Measurements from ENCODE around the gene RAB11FIP3.
A peak's percentile ranks its signal among the peaks of the same experiment; 100 is the strongest.

The RAB11FIP3 gene

DNA sequence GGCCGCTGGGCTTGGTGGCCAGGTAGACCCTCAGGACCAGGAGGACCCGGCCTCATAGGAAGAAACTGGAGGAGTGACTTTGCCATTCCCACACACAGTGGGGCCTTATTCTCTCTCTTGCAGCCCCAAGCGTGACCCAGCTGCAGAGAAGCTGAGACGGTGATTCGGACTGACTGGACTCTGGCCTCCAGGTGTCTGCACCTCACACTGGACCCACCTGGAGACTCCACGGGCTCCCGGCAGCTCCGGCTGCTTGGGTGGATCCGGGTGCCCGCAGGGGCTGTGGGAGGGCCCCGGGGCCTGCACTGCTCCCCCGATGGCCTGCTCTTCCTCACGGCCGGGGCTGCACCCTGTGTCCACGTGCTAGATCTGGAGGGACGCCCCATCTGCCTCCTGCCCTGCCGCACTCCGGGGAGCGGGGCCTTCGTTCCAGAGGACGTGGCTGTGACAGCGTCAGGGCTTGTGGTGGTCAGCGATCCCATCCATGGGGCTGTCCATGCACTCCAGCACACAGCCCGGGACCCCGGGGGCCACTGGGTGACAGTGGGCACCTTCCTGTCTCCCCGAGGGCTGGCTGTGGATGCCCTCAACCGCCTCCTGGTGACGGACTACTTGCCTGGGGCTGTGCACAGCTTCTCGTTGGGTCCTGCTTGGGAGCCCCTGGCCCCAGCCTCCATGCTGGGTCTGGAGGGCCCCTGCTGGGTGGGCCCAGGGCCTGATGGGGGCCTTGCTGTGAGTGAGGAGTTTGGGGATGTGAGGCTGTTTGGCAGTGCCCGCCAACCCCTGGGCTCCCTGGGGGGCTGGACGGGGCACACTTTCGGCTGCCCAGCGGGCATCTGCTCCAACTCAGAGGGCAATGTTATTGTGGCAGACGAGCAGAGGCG, 142.2 kb downstream of the RAB11FIP3 start:
- DNase-seq (ENCODE audit: low read depth) = no peak

- no peak for DNase-seq (ENCODE audit: low read depth)
Measured at GRCh38 chr16:568401-569258, 143.2 kb downstream of the RAB11FIP3 start.

DNA sequence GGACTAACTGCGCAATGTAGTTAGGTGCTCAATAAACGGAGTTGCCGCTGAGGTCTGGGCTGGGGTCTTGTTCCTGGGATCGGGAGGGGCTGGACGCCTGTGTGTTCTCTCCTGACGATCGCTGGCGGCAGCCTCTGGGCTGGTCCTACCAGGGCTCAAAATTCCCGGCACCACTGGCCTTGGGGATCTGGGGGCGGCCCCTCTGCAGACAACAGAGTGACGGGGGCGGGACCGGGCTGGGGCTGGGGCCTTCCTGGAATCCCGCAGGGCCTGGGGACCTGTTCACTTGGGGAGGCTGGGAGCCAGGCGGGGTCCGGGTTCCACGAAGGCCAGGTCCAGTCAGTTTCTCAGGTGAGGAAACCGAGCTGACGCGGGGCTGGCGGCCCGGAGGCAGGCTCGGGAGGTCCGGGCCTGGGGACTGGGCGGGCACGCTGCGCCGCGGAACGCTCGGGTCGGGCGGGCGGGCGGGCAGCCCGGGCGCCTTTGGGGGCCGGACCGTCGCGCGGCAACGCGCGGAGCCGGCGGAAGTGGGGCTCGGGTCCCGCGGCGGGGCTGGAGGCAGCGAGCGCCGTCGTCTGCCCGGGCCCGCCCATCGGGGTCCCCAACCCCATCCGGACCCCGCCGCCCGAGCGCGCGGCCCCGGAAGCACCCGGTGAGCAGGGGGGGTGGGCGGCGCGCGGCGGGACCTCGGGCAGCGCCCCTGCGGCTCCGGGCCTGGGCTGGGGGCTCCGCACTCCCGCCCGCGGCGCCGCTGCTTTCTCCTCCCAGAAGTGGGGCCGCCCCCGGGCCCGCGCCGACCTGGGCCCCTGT, 144.2 kb downstream of the RAB11FIP3 start, which contains the start of gene PIGQ:
Gene PIGQ, plus strand, starts transcription at position 524 of the 810 bp plus-strand sequence. CDS start 4,107 bp downstream, outside the sequence.
- DNase-seq (ENCODE audit: low read depth) = peak; percentile 43
